ENCODE results near the gene GYPA. TPM values are rescaled to one million over a fixed set of nuclear protein-coding genes. Genes with fewer than 3 reads are reported as not detected.
"Not testable (repeated sequence)": the region's sequence is repeated elsewhere in the genome, so short reads cannot be mapped to it uniquely, and the experiment has no call there.

GYPA gene
- total RNA-seq, 1 experiment from 2014 or later = not detected

GRCh38 chr4:144142690-144143326, 2.3 kb upstream of the GYPA start:
- not testable (repeated sequence) for H3K23ac ChIP-seq (ENCODE audit: insufficient read length, low read depth, low read length); H4K5ac ChIP-seq (ENCODE audit: insufficient read length, low read depth, low read length); H4K91ac ChIP-seq (ENCODE audit: insufficient read length, low read depth, low read length); H3K18ac ChIP-seq (ENCODE audit: insufficient read length, low read depth, low read length); H3K4me1 Mint-ChIP-seq; H3K79me2 ChIP-seq (ENCODE audit: insufficient read depth, low read length); DNase-seq; H3K23me2 ChIP-seq (ENCODE audit: insufficient read length, low read depth, low read length, poor library complexity, severe bottlenecking); H3K9me3 Mint-ChIP-seq; H3K79me1 ChIP-seq (ENCODE audit: insufficient read depth, low read depth, low read length, poor library complexity, severe bottlenecking); H3K4me3 Mint-ChIP-seq; H3T11ph ChIP-seq (ENCODE audit: low read length); H2AK5ac ChIP-seq (ENCODE audit: insufficient read length, low read length); H3K4me2 ChIP-seq (ENCODE audit: insufficient read depth, insufficient read length, low read length); H3K4me1 ChIP-seq (ENCODE audit: insufficient read depth, low read length); H2AFZ ChIP-seq (ENCODE audit: low read length); H3K27me3 Mint-ChIP-seq (ENCODE audit: low read depth); H3K9ac ChIP-seq (ENCODE audit: extremely low read depth, insufficient read length, low read length); H3K14ac ChIP-seq (ENCODE audit: insufficient read depth, low read length); H4K20me1 ChIP-seq (ENCODE audit: control insufficient read depth, insufficient read depth, insufficient read length); H3K27ac ChIP-seq (ENCODE audit: insufficient read length, low read depth, low read length); H3K36me3 Mint-ChIP-seq (ENCODE audit: insufficient read depth in 1 of 3, low read depth in 3 of 3); H2BK5ac ChIP-seq (ENCODE audit: insufficient read length, low read length); H4K8ac ChIP-seq (replicated peaks; ENCODE audit: insufficient read length, low read depth, low read length); H3K27me3 ChIP-seq (ENCODE audit: insufficient read depth, low read length); H3K9me3 ChIP-seq (ENCODE audit: control insufficient read depth, low read depth, low read length); H3K56ac ChIP-seq (ENCODE audit: insufficient read length, low read depth, low read length); H2BK12ac ChIP-seq (ENCODE audit: insufficient read length, low read depth, low read length); H3K27ac Mint-ChIP-seq; H2BK15ac ChIP-seq (ENCODE audit: low read depth, low read length); H2BK20ac ChIP-seq (ENCODE audit: low read depth, low read length, poor library complexity, severe bottlenecking); H2BK120ac ChIP-seq (ENCODE audit: low read depth, low read length, poor library complexity, severe bottlenecking); H3K4ac ChIP-seq (ENCODE audit: low read depth, low read length)
- TF ChIP-seq CTCF (conservative IDR thresholded peaks at IDR 0.05) = peak; percentile 84
- no CpG with 5 or more reads among the region's 4 CpGs for WGBS (ENCODE audit: extremely low coverage, insufficient read length, low lambda C conversion rate)
